Islet precursor cell (in vitro differentiated cells): Measurements from ENCODE around the gene RCN2.

Experiments used
- DNase-seq: peaks from one replicate; pipeline ENCODE4 v3.0.0-alpha.2; 2018

Gene RCN2

GRCh38 chr15:76996526-76997401 is 65.2 kb downstream of the RCN2 start:
- no peak for DNase-seq

- no peak for DNase-seq
Measured at GRCh38 chr15:76998663-76999285, 67.2 kb downstream of the RCN2 start.

DNA sequence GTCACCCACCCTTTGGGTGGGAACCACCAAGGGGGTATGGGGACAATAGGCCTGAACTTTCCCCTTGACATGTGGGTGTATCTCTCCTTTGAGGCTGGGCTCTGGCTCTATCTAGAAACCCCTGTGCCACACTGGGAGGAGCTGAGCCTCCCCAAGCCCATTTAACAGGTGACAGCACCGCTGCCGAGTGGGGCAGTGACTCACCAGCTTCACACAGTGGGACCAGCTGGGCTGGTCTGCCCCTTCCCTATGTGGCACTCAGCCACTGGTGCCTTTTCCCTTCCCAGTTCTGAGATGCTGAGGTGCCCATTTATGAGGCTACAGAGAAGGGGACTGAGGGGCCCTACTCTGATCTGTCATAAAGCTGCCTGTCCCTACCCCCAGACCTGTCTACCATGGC is 68.4 kb downstream of the RCN2 start:
- DNase-seq: no peak

GRCh38 chr15:77001351-77001750 is 69.8 kb downstream of the RCN2 start:
- DNase-seq: no peak

GRCh38 chr15:77001966-77002365 is 70.4 kb downstream of the RCN2 start:
- no peak for DNase-seq

DNA sequence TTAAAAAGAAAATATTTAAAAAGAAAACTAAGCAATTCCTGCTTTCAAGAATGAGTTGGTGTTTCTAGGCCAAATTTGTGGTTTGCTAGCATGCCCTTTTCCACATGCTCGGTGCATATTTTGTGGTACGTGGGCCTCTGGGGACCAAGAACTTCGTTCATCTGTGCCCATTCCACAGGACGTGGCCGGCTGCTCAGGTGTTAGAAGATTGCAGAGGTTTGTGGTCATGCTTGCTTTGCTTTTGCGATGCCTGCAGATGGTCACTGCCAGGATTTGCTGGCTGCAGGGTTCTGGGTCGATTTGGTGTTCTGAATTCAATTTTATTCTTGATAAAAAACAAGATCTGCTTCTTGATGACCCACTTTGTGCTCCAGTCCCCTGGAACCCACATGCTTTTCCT is 70.9 kb downstream of the RCN2 start:
- DNase-seq: no peak

DNA sequence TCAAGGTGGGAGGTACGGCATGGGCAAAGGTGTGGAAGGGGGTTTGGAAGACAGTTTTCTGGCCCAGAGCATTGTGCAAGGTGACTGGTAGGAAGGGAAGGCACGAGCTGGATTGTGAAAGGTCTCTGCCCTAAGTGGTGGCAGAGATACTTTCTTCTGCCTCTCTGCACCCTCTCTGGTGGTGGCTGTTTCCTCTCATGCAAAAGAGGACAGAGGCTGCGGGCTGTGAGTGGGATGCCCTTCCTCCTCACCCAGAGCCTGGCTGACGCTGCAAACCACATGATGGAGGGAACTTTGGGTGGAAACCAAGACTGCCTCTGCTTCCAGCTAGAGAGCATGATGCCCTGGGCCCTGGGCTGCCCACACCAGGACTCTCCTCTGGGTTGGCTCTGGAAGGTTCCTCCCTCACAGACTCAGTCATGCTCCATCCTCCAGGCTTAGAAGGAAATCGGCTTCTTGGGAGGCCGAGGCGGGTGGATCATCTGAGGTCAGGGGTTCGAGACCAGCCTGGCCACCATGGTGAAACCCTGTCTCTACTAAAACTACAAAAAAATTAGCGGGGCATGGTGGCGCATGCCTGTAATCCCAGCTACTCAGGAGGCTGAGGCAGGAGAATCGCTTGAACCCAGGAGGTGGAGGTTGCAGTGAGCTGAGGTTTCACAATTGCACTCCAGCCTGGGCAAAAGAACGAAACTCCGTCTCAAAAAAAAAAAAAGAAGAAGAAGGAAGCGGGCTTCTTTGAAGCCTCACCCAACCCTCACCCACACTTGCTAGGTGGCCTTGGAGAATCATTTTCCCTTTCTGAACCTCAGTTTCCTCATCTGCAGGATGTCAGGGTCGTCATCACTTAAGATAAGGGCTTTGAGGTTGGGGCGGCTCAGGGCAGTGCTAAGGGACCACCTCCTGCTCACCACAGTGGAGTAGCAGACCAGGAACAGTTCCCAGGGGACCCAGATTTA is 71.7 kb downstream of the RCN2 start:
- no peak for DNase-seq
